Inflammatory macrophage treated with lipopolysaccharide for 4 hours (primary cell): ENCODE data around the gene CBX4.

Experiments
- DNase-seq: peaks from one replicate; pipeline ENCODE4 v3.0.0-alpha.2; 2020

The CBX4 gene

GRCh38 chr17:79839356-79840268 is at the start of gene CBX4:
TSS of gene CBX4 (minus strand) at chr17:79839440. CDS start at chr17:79839251, 189 bp downstream.
- DNase-seq, result peak; percentile 94

- DNase-seq, result no peak
Observed at GRCh38 chr17:79888009-79888540, 48.8 kb upstream of the CBX4 start.

- DNase-seq, result no peak
Observed at GRCh38 chr17:79887451-79887991, 48.3 kb upstream of the CBX4 start.

GRCh38 chr17:79883202-79883601 is 44.0 kb upstream of the CBX4 start:
- DNase-seq, result no peak

GRCh38 chr17:79878329-79878947 is 39.2 kb upstream of the CBX4 start:
- DNase-seq, result no peak

GRCh38 chr17:79877041-79877440 is 37.8 kb upstream of the CBX4 start:
- DNase-seq, result no peak

GRCh38 chr17:79875511-79875910 is 36.3 kb upstream of the CBX4 start:
- no peak for DNase-seq

GRCh38 chr17:79874329-79874981 is 35.2 kb upstream of the CBX4 start:
- peak; percentile 38 for DNase-seq

GRCh38 chr17:79873583-79873982 is 34.3 kb upstream of the CBX4 start:
- DNase-seq, result no peak

GRCh38 chr17:79872762-79873161 is 33.5 kb upstream of the CBX4 start:
- DNase-seq, result no peak

- no peak for DNase-seq
Observed at GRCh38 chr17:79871131-79871530, 31.9 kb upstream of the CBX4 start.

- no peak for DNase-seq
Observed at GRCh38 chr17:79870540-79870939, 31.3 kb upstream of the CBX4 start.

- no peak for DNase-seq
Observed at GRCh38 chr17:79866791-79867518, 27.7 kb upstream of the CBX4 start.

- no peak for DNase-seq
Observed at GRCh38 chr17:79865351-79866210, 26.3 kb upstream of the CBX4 start.

GRCh38 chr17:79864617-79865250 is 25.5 kb upstream of the CBX4 start:
- no peak for DNase-seq

- no peak for DNase-seq
Observed at GRCh38 chr17:79864147-79864546, 24.9 kb upstream of the CBX4 start.

- no peak for DNase-seq
Observed at GRCh38 chr17:79862771-79863440, 23.7 kb upstream of the CBX4 start.

GRCh38 chr17:79862238-79862637 is 23.0 kb upstream of the CBX4 start:
- DNase-seq, result no peak

GRCh38 chr17:79861413-79862216 is 22.4 kb upstream of the CBX4 start:
- DNase-seq, result no peak
